Endodermal cell (in vitro differentiated cells): ENCODE results near the gene DPP10. TPM values are rescaled to one million over a fixed set of nuclear protein-coding genes. Genes with fewer than 3 reads are reported as not detected.

Experiments
- DNase-seq: peaks from one replicate; pipeline ENCODE4 v3.0.0-alpha.2; 2017
- H3K27ac ChIP-seq: 2 replicates; pipeline ENCODE4 v1.5.1; 2013; ENCODE audit warnings: mild to moderate bottlenecking, low read depth, low read length, moderate library complexity
- H3K27me3 ChIP-seq: 2 replicates; pipeline ENCODE4 v1.6.1; 2013; ENCODE audit warnings: mild to moderate bottlenecking, low read length, moderate library complexity; ENCODE audit not compliant: insufficient read depth, control insufficient read depth, poor library complexity, severe bottlenecking
- H3K36me3 ChIP-seq: 2 replicates; pipeline ENCODE4 v1.7.0; 2013; ENCODE audit warnings: mild to moderate bottlenecking, low read length, moderate library complexity; ENCODE audit not compliant: control insufficient read depth, insufficient read depth
- H3K4me1 ChIP-seq: one replicate; pipeline ENCODE4 v1.7.0; 2013; ENCODE audit warnings: low read length; ENCODE audit not compliant: control insufficient read depth, insufficient read depth
- H3K4me3 ChIP-seq: 2 replicates; pipeline ENCODE4 v1.5.1; 2013; ENCODE audit warnings: mild to moderate bottlenecking, low read length, moderate library complexity
- H3K9ac ChIP-seq: 2 replicates; pipeline ENCODE4 v1.6.1; 2013; ENCODE audit warnings: mild to moderate bottlenecking, low read length, moderate library complexity; ENCODE audit not compliant: poor library complexity, severe bottlenecking; ENCODE audit errors: extremely low read depth
- H3K9me3 ChIP-seq: 2 replicates; pipeline ENCODE4 v1.6.1; 2013; ENCODE audit warnings: mild to moderate bottlenecking, low read length, moderate library complexity; ENCODE audit not compliant: control insufficient read depth
- H3K27ac Mint-ChIP-seq: 2 replicates; pipeline ENCODE4 v1.8.0; 2020; ENCODE audit warnings: mixed read lengths
- H3K27me3 Mint-ChIP-seq: 2 replicates; pipeline ENCODE4 v1.8.0; 2021; ENCODE audit warnings: mild to moderate bottlenecking, mixed read lengths; ENCODE audit not compliant: insufficient read depth
- H3K36me3 Mint-ChIP-seq: 2 replicates; pipeline ENCODE4 v1.8.0; 2020; ENCODE audit warnings: low read depth, mixed read lengths
- H3K4me1 Mint-ChIP-seq: 2 replicates; pipeline ENCODE4 v1.8.0; 2020; ENCODE audit warnings: mixed read lengths
- H3K4me3 Mint-ChIP-seq: 2 replicates; pipeline ENCODE4 v1.8.0; 2020; ENCODE audit warnings: mild to moderate bottlenecking, moderate library complexity, mixed read lengths
- H3K9me3 Mint-ChIP-seq: 2 replicates; pipeline ENCODE4 v1.8.0; 2020; ENCODE audit warnings: mild to moderate bottlenecking, mixed read lengths
- WGBS, 2 experiments: methylation state at CpG; one replicate each; pipeline versions ENCODE4 v1.1.5 to v1.1.7; 2013; ENCODE audit warnings: missing lambda C conversion rate in 2 of 2, mixed read lengths in 1 of 2; ENCODE audit not compliant: insufficient coverage in 1 of 2, insufficient read length in 1 of 2; 5-methylcytosine and 5-hydroxymethylcytosine counted together
- total RNA-seq, 2 donors: library from RNA; stranded (reverse); fragmentation: NEBNext Ultra II Directional in 1 of 2; extraction: Animal tissue kit (Norgen Biotek cat#: 25700) in 1 of 2; gene quantifications; 2 replicates in 1 of 2; 3 replicates in 1 of 2; pipeline ENCODE4 v1.2.1, GENCODE V29; 2021
- TF ChIP-seq, protein P1 (sequence below): fragments of 200-600 bp; sonication (generic); conservative IDR thresholded peaks from 2 replicates; pipeline ENCODE4 v1.5.0; 2021; ENCODE audit warnings: antibody characterized with exemption, mild to moderate bottlenecking

DPP10 gene
- total RNA-seq, 2 donors from 2014 or later = 8.2 to 19.2 TPM

DNA sequence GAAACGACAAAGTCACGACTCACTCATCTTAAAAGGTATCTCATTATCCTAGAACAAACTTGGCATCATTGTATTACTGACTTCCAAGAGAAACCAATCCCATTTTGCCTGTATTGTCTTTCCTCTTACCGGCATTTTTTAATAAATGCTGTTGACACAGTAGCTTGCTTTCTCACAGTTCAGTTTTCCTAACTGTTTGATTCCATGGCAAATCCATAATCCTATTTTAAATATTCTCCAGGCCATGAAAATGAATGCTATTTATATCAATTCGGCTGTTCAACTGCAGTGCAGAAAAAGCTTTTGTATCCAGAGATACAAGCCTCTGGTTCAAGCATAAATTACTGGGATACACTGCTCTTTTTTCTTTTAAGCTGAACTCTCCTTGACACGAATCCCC, 1241.9 kb downstream of the DPP10 start:
- H3K36me3 Mint-ChIP-seq = no peaks in the 10 kb centered on the region
- no peak overlapping the region for H3K4me3 Mint-ChIP-seq
- Histone ChIP-seq H3K27me3 (no peaks in the 10 kb centered on the region), H3K4me3 (no peak overlapping the region), H3K36me3 (no peaks in the 10 kb centered on the region), H3K9ac (no peak overlapping the region), H3K4me1 (peaks cover 2% of the 10 kb centered on the region), H3K27ac (no peak overlapping the region), H3K9me3 (peaks cover 11% of the 10 kb centered on the region)
- H3K4me1 Mint-ChIP-seq = no peaks in the 10 kb centered on the region
- H3K9me3 Mint-ChIP-seq = peaks cover 7% of the 10 kb centered on the region
- no peaks in the 10 kb centered on the region for H3K27me3 Mint-ChIP-seq
- TF ChIP-seq, protein P1, sequence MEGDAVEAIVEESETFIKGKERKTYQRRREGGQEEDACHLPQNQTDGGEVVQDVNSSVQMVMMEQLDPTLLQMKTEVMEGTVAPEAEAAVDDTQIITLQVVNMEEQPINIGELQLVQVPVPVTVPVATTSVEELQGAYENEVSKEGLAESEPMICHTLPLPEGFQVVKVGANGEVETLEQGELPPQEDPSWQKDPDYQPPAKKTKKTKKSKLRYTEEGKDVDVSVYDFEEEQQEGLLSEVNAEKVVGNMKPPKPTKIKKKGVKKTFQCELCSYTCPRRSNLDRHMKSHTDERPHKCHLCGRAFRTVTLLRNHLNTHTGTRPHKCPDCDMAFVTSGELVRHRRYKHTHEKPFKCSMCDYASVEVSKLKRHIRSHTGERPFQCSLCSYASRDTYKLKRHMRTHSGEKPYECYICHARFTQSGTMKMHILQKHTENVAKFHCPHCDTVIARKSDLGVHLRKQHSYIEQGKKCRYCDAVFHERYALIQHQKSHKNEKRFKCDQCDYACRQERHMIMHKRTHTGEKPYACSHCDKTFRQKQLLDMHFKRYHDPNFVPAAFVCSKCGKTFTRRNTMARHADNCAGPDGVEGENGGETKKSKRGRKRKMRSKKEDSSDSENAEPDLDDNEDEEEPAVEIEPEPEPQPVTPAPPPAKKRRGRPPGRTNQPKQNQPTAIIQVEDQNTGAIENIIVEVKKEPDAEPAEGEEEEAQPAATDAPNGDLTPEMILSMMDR = no peak
- no peak for DNase-seq
- H3K27ac Mint-ChIP-seq = no peak overlapping the region
- 82 to 83% methylated on average over 4 to 5 of the region's 5 CpGs for WGBS, 2 experiments

DNA sequence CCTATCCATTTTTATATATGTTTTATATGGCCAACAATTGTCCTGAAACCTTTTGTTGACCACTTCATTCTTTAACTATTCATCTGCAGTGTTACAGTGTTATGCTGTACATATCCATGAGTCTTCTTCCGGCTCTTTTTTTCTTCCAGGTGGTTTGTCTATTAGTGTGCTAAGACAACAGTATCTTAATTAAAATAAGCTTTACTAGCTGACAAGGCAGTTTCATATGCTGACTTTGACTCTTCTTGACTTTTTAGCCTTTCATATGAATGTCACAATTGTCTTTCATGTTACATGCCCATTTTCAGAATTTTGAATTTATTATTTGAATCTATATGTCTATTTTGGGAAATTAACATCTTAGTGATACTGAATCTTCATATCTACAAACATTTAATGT, 1249.0 kb downstream of the DPP10 start:
- Mint-ChIP-seq H3K27me3 (no peaks in the 10 kb centered on the region), H3K4me3 (no peak overlapping the region), H3K27ac (no peak overlapping the region), H3K36me3 (no peaks in the 10 kb centered on the region), H3K9me3 (no peaks in the 10 kb centered on the region), H3K4me1 (no peaks in the 10 kb centered on the region)
- no peak overlapping the region for H3K4me3 ChIP-seq
- WGBS, 2 experiments = 100% methylated on average over 1 of the region's 1 CpG; no CpG with 5 or more reads in 1 of the 2 experiments
- peaks cover under 1% of the 10 kb centered on the region for H3K9me3 ChIP-seq
- no peaks in the 10 kb centered on the region for H3K36me3 ChIP-seq
- H3K27ac ChIP-seq = no peak overlapping the region
- TF ChIP-seq, protein P1 = no peak
- DNase-seq = no peak
- no peak overlapping the region for H3K9ac ChIP-seq
- no peaks in the 10 kb centered on the region for H3K4me1 ChIP-seq
- H3K27me3 ChIP-seq = no peaks in the 10 kb centered on the region

DNA sequence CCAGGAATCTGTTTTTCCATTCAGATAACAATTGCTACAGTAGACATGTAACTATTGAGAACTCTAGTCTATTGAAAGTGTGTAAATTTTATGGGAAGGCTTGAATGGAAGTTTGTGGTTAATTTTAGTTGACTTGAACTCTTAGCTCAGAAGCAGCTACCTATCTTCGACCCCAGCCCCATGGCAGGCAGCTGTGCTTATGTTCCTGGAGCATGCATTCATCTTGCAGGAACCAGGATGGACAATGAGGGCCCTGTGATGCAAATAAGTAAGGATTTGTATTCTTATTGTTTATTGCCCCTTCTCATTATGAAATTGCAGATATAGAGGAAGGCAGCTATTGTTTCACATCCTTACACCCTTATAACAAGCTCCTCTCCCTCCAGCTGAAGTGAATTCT, 1252.2 kb downstream of the DPP10 start:
- H3K9ac ChIP-seq = no peak overlapping the region
- Mint-ChIP-seq H3K27ac (no peak overlapping the region), H3K27me3 (no peaks in the 10 kb centered on the region), H3K4me3 (no peak overlapping the region), H3K4me1 (no peaks in the 10 kb centered on the region), H3K36me3 (no peaks in the 10 kb centered on the region), H3K9me3 (peaks cover 2% of the 10 kb centered on the region)
- no peak for DNase-seq
- H3K27ac ChIP-seq = no peak overlapping the region
- H3K27me3 ChIP-seq = no peaks in the 10 kb centered on the region
- TF ChIP-seq, protein P1 = no peak
- 96% methylated on average over 1 of the region's 1 CpG; no CpG with 5 or more reads in 1 of the 2 experiments for WGBS, 2 experiments
- peaks cover 2% of the 10 kb centered on the region for H3K9me3 ChIP-seq
- no peak overlapping the region for H3K4me3 ChIP-seq
- no peaks in the 10 kb centered on the region for H3K36me3 ChIP-seq
- no peaks in the 10 kb centered on the region for H3K4me1 ChIP-seq
